Pancreas (tissue), 10 donors: Measurements from ENCODE around the gene PYHIN1. TPM values are rescaled to one million over a fixed set of nuclear protein-coding genes. Genes with fewer than 3 reads are reported as not detected.
"Not testable (repeated sequence)": the region's sequence is repeated elsewhere in the genome, so short reads cannot be mapped to it uniquely, and the experiment has no call there.

Experiments used
- ATAC-seq, 4 donors: fragments of 200-7000 bp; cut with Tn5 transposase; one replicate each; pipeline versions ENCODE4 v1.8.0 to v1.9.1; 2020; ENCODE audit warnings: mild to moderate bottlenecking in 4 of 4, moderate library complexity in 4 of 4
- DNase-seq, 6 donors: peaks; one replicate each; pipeline ENCODE4 v3.0.0-alpha.2; 2020
- FAIRE-seq: peaks from 2 replicates; lab custom pipeline; 2012; peaks lifted over from hg19 to GRCh38; lab: Jason Lieb, UNC
- H3K27ac ChIP-seq, 4 donors: fragments of 200-600 bp; sonication (generic); 1 replicate in 3 of 4; 2 replicates in 1 of 4; pipeline versions ENCODE4 v1.5.0 to v1.8.0; 2020
- H3K27me3 ChIP-seq, 4 donors: fragments of 200-600 bp; one replicate each; pipeline ENCODE4 v1.8.0; 2021
- H3K36me3 ChIP-seq, 3 donors: fragments of 200-600 bp; sonication (generic) in 1 of 3; one replicate each; pipeline versions ENCODE4 v1.5.0 to v1.8.0; 2020 to 2021
- H3K4me1 ChIP-seq, 3 donors: fragments of 200-600 bp; one replicate each; pipeline ENCODE4 v1.8.0; 2021
- H3K4me3 ChIP-seq, 4 donors: fragments of 200-600 bp; sonication (generic) in 2 of 4; one replicate each; pipeline versions ENCODE4 v1.5.0 to v1.8.0; 2020 to 2021
- H3K9me3 ChIP-seq, 4 donors: fragments of 200-600 bp; one replicate each; pipeline ENCODE4 v1.8.0; 2021
- CTCF ChIP-seq, 4 donors: fragments of 200-600 bp; sonication (generic) in 3 of 4; IDR thresholded peaks; one replicate each; pipeline versions ENCODE4 v1.5.0 to v1.8.0; 2021; ENCODE audit warnings: antibody characterized with exemption in 4 of 4
- WGBS, 2 donors: extraction: QIAGEN DNeasy Blood & Tissue Kit; methylation state at CpG; one replicate each; pipeline ENCODE4 v1.1.7; 2013; 5-methylcytosine and 5-hydroxymethylcytosine counted together
- intact Hi-C, 3 donors: fragments of 100-400 bp; cut with DNase I; formaldehyde crosslinking; loops; one replicate each; pipeline versions ENCODE4 v1.11.1 to v1.14.2; 2022
- polyA plus RNA-seq, 2 donors: library from polyadenylated mRNA; stranded (reverse); fragments of 200-250 nt; gene quantifications; one replicate each; pipeline ENCODE4 v1.2.3, GENCODE V29; 2013
- total RNA-seq, 6 donors: library from RNA; stranded (reverse); fragmentation: NEBNext Ultra II Directional in 4 of 6; extraction: Animal tissue kit (Norgen Biotek cat#: 25700) in 4 of 6; gene quantifications; one replicate each; pipeline versions ENCODE4 v1.2.1 to v1.2.4, GENCODE V29; 2021 to 2023
- donor health status: healthy with polysubstance abuse.
- donor health status: DM: no; HTN: no; CAD: no; lungs with moderate emphysema.
- donor health status: DM: no; HTN: no; CAD: no.
- donor health status: control.
- donor health status: control.
- donor health status: Bipolar disorder and iron deficiency.
- donor health status: DM: yes; HTN: yes; CAD: no.
- donor health status: DM: no; HTN: no; CAD: no.
- donor health status: DM: no; HTN: no; CAD: no.
- donor health status: DM: yes; HTN: yes; CAD: no.

Gene PYHIN1
- total and polyA plus RNA-seq, 8 donors = 0.12 to 0.47 (median 0.22) TPM; not detected in 3

DNA sequence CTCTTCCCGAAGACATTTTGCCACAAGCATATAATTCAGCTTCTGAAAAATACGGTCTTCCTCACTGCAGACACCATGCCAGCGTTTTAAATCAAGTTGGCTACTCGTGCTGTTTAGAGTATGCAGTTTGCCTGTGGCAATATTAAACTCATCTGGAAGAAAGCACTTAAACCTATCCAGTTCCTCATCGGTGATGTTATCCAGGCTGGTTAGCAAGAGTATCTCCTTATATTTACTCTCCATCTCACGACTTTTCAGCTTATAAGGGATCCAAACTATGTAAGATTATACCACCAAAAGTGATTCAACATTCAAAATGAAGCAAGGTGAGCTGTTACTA is 68.7 kb downstream of the PYHIN1 start:
- no peaks in the 10 kb centered on the region for H3K36me3 ChIP-seq
- WGBS, 2 donors = 7% methylated on average over 6 of the region's 6 CpGs
- H3K27me3 ChIP-seq = peaks cover 0 to 7% (median 0%) of the 10 kb centered on the region in 4 donors
- H3K4me3 ChIP-seq = peak overlapping the region in 1 of 4 donors; percentile 4
- H3K4me1 ChIP-seq = peaks cover 0 to 5% (median 0%) of the 10 kb centered on the region in 3 donors
- ATAC-seq = peak in 3 of 4 donors; percentile 6 to 19 (median 16)
- TF ChIP-seq CTCF (IDR thresholded peaks at IDR 0.05) = no peak
- no peak for DNase-seq
- no peak for FAIRE-seq
- no peaks in the 10 kb centered on the region for H3K9me3 ChIP-seq
- peak overlapping the region in 3 of 4 donors; percentile 1 to 59 (median 51) for H3K27ac ChIP-seq
- intact Hi-C loops = no loop called here

GRCh38 chr1:159000625-159001024 is 69.3 kb downstream of the PYHIN1 start:
- Histone ChIP-seq H3K9me3 (no peaks in the 10 kb centered on the region), H3K4me3 (no peak overlapping the region), H3K27me3 (peaks cover 0 to 7% (median 0%) of the 10 kb centered on the region in 4 donors), H3K4me1 (peaks cover 0 to 5% (median 0%) of the 10 kb centered on the region in 3 donors), H3K27ac (peak overlapping the region in 3 of 4 donors; percentile 1 to 59 (median 51)), H3K36me3 (no peaks in the 10 kb centered on the region)
- no peak for FAIRE-seq
- intact Hi-C loops = no loop called here
- 10% methylated on average over 1 of the region's 1 CpG for WGBS, 2 donors
- no peak for TF ChIP-seq CTCF (IDR thresholded peaks at IDR 0.05)
- peak in 3 of 4 donors; percentile 71 to 84 (median 73) for ATAC-seq
- peak in 5 of 6 donors; percentile 47 to 70 (median 59) for DNase-seq

GRCh38 chr1:159005161-159005560 is 73.8 kb downstream of the PYHIN1 start:
- H3K4me3 ChIP-seq = no peak overlapping the region
- no peak for FAIRE-seq
- H3K4me1 ChIP-seq = no peaks in the 10 kb centered on the region

DNA sequence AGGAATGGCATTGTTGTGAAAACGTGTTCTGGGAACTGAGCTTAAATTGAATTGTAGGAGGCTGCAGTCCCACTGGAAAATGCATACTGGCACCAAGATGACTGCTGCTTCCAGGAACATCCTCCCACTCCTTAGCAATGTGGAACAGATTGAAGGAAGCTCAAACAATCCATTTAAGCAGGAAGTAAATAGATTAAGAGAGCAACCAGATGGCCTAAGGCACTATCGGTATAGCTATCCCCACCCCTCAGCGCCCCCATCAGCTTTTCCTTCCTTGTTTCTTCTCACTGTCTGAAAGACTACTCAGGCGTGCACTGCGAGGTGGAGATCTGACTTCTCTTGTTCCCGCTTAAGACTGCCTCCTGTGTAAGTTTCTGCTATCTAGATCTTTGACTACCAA is 74.3 kb downstream of the PYHIN1 start:
- intact Hi-C loops = no loop called here
- Histone ChIP-seq H3K36me3 (no peaks in the 10 kb centered on the region), H3K4me1 (no peaks in the 10 kb centered on the region), H3K9me3 (no peaks in the 10 kb centered on the region), H3K27me3 (peaks cover 0 to 14% (median 0%) of the 10 kb centered on the region in 4 donors), H3K4me3 (no peak overlapping the region), H3K27ac (no peak overlapping the region)
- TF ChIP-seq CTCF (IDR thresholded peaks at IDR 0.05) = no peak
- ATAC-seq = peak in 1 of 4 donors; percentile 7
- no peak for FAIRE-seq
- 11 to 13% methylated on average over 6 of the region's 6 CpGs for WGBS, 2 donors
- no peak for DNase-seq

More at GRCh38 chr1:159005161-159005560, 73.8 kb downstream of the PYHIN1 start:
- intact Hi-C loops = no loop called here
- H3K27ac ChIP-seq = no peak overlapping the region
- no peak for TF ChIP-seq CTCF (IDR thresholded peaks at IDR 0.05)
- no peak for DNase-seq
- no peaks in the 10 kb centered on the region for H3K9me3 ChIP-seq
- H3K36me3 ChIP-seq = no peaks in the 10 kb centered on the region
- peaks cover 0 to 15% (median 0%) of the 10 kb centered on the region in 4 donors for H3K27me3 ChIP-seq
- ATAC-seq = no peak

DNA sequence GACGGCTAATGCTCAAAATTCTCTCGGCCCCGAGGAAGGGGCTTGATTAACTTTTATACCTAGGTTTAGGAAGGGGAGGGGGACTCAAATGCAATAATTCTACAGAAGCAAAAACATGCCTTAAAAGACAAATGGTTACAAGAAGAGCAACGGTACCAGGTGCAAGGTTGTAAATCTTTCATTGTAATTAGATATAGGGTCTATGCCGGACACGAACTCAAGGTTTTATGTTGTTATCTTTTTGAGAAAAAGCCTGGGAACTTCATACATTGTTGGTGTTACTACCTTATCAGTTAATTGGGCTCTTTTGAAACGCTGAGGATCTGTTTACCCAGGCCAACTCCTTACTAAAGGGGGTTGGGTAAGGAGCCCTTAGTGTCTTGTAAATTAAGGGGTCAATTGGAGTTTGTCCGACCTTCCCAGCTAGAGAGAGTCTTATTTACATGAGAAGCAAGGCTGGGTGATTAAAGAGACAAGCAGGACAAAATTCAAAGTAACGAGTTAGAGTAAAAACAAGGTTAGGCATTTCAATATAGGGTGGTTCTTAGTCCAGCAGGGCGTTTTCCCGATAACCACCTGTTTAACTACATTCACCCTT is 75.0 kb downstream of the PYHIN1 start:
- intact Hi-C loops, H3K36me3 ChIP-seq, H3K9me3 ChIP-seq, H3K27me3 ChIP-seq, H3K4me1 ChIP-seq, FAIRE-seq, H3K4me3 ChIP-seq, DNase-seq, ATAC-seq, H3K27ac ChIP-seq: not testable (repeated sequence)
- WGBS, 2 donors = 20% methylated on average over 11 of the region's 11 CpGs
